Osteocyte (in vitro differentiated cells): ENCODE measurements around the gene CACNG7. TPM values are rescaled to one million over a fixed set of nuclear protein-coding genes. Genes with fewer than 3 reads are reported as not detected.
A peak's percentile ranks its signal among the peaks of the same experiment; 100 is the strongest.

Experiments
- DNase-seq: peaks from one replicate; pipeline ENCODE4 v3.0.0; 2021; ENCODE audit warnings: mixed read lengths; ENCODE audit not compliant: unreplicated experiment; ENCODE audit errors: extremely low spot score
- H3K27ac Mint-ChIP-seq: one replicate; pipeline ENCODE4 v1.8.0; 2021; ENCODE audit warnings: mild to moderate bottlenecking, mixed read lengths; ENCODE audit not compliant: unreplicated experiment
- H3K27me3 Mint-ChIP-seq: one replicate; pipeline ENCODE4 v1.8.0; 2021; ENCODE audit warnings: mixed read lengths; ENCODE audit not compliant: unreplicated experiment
- H3K36me3 Mint-ChIP-seq: one replicate; pipeline ENCODE4 v1.8.0; 2021; ENCODE audit warnings: mixed read lengths; ENCODE audit not compliant: unreplicated experiment
- H3K4me1 Mint-ChIP-seq: one replicate; pipeline ENCODE4 v1.8.0; 2021; ENCODE audit warnings: mixed read lengths; ENCODE audit not compliant: unreplicated experiment
- H3K4me3 Mint-ChIP-seq: one replicate; pipeline ENCODE4 v1.8.0; 2021; ENCODE audit warnings: mild to moderate bottlenecking, moderate library complexity, mixed read lengths; ENCODE audit not compliant: unreplicated experiment
- H3K9me3 Mint-ChIP-seq: one replicate; pipeline ENCODE4 v1.8.0; 2021; ENCODE audit warnings: mixed read lengths; ENCODE audit not compliant: unreplicated experiment
- total RNA-seq: library from RNA; stranded (reverse); gene quantifications from 2 replicates; pipeline ENCODE4 v1.2.1, GENCODE V29; 2021
- TF ChIP-seq, protein P1 (sequence below): fragments of 200-600 bp; sonication (generic); IDR thresholded peaks from 2 replicates; pipeline ENCODE4 v1.5.0; 2021; ENCODE audit warnings: antibody characterized with exemption, mild to moderate bottlenecking, moderate library complexity

The CACNG7 gene
- total RNA-seq, 1 donor from 2014 or later: not detected

DNA sequence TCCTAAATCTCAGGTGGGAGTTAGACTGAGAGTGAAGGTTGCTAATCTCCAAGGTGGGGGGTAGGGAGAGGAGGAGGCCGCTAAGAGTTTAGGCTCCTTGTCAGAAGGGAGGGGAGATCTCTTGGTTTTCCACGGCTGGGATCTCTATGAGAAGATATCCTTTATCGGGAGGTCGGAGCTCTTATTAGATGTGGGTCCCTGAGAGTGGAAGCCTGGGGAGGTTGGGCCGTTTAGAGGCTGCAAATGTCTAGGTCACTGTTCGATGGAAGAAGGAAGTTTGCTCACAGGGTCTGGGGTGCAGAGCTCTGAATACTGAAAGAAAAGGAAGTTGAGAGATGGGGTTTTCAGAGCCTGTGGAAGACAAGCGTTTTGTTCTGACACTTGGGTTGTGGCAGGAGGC is 37.6 kb upstream of the CACNG7 start:
- no peak for DNase-seq
- peak overlapping the region; percentile 28 for H3K4me3 Mint-ChIP-seq
- H3K4me1 Mint-ChIP-seq: peaks cover 26% of the 10 kb centered on the region
- peaks cover 37% of the 10 kb centered on the region for H3K36me3 Mint-ChIP-seq
- H3K27ac Mint-ChIP-seq: peak overlapping the region; percentile 62
- H3K9me3 Mint-ChIP-seq: no peaks in the 10 kb centered on the region
- no peaks in the 10 kb centered on the region for H3K27me3 Mint-ChIP-seq
- TF ChIP-seq, protein P1, sequence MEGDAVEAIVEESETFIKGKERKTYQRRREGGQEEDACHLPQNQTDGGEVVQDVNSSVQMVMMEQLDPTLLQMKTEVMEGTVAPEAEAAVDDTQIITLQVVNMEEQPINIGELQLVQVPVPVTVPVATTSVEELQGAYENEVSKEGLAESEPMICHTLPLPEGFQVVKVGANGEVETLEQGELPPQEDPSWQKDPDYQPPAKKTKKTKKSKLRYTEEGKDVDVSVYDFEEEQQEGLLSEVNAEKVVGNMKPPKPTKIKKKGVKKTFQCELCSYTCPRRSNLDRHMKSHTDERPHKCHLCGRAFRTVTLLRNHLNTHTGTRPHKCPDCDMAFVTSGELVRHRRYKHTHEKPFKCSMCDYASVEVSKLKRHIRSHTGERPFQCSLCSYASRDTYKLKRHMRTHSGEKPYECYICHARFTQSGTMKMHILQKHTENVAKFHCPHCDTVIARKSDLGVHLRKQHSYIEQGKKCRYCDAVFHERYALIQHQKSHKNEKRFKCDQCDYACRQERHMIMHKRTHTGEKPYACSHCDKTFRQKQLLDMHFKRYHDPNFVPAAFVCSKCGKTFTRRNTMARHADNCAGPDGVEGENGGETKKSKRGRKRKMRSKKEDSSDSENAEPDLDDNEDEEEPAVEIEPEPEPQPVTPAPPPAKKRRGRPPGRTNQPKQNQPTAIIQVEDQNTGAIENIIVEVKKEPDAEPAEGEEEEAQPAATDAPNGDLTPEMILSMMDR: no peak

DNA sequence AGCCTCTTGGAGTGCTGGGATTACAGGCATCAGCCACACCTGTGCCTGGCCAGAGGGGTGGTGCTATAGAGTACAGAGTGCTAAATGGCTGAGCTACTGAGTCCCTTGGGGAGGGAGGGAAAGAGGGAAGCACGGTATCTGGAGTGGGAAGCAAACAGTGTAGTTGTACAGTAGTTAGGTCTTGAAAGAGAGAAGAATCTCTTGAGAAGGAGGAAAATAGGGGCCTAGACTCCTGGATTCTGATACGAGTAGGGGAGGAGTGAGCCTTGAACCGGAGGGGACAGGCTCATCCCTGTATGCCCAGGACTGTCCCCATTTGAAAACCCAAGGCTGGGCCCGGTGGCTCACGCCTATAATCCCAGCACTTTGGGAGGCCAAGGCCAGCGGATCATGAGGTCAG is 36.3 kb upstream of the CACNG7 start:
- TF ChIP-seq, protein P1: no peak
- DNase-seq: no peak
- no peaks in the 10 kb centered on the region for H3K9me3 Mint-ChIP-seq
- H3K27ac Mint-ChIP-seq: no peak overlapping the region
- no peak overlapping the region for H3K4me3 Mint-ChIP-seq
- H3K36me3 Mint-ChIP-seq: peaks cover 39% of the 10 kb centered on the region
- H3K27me3 Mint-ChIP-seq: no peaks in the 10 kb centered on the region
- H3K4me1 Mint-ChIP-seq: peaks cover 17% of the 10 kb centered on the region

DNA sequence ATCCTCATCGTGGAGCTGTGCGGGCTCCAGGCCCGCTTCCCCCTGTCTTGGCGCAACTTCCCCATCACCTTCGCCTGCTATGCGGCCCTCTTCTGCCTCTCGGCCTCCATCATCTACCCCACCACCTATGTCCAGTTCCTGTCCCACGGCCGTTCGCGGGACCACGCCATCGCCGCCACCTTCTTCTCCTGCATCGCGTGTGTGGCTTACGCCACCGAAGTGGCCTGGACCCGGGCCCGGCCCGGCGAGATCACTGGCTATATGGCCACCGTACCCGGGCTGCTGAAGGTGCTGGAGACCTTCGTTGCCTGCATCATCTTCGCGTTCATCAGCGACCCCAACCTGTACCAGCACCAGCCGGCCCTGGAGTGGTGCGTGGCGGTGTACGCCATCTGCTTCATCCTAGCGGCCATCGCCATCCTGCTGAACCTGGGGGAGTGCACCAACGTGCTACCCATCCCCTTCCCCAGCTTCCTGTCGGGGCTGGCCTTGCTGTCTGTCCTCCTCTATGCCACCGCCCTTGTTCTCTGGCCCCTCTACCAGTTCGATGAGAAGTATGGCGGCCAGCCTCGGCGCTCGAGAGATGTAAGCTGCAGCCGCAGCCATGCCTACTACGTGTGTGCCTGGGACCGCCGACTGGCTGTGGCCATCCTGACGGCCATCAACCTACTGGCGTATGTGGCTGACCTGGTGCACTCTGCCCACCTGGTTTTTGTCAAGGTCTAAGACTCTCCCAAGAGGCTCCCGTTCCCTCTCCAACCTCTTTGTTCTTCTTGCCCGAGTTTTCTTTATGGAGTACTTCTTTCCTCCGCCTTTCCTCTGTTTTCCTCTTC is 35.1 kb upstream of the CACNG7 start:
- H3K4me1 Mint-ChIP-seq: peaks cover 22% of the 10 kb centered on the region
- TF ChIP-seq, protein P1: no peak
- peaks cover 38% of the 10 kb centered on the region for H3K36me3 Mint-ChIP-seq
- no peak overlapping the region for H3K4me3 Mint-ChIP-seq
- H3K27me3 Mint-ChIP-seq: no peaks in the 10 kb centered on the region
- no peak for DNase-seq
- peak overlapping the region; percentile 35 for H3K27ac Mint-ChIP-seq
- H3K9me3 Mint-ChIP-seq: no peaks in the 10 kb centered on the region

DNA sequence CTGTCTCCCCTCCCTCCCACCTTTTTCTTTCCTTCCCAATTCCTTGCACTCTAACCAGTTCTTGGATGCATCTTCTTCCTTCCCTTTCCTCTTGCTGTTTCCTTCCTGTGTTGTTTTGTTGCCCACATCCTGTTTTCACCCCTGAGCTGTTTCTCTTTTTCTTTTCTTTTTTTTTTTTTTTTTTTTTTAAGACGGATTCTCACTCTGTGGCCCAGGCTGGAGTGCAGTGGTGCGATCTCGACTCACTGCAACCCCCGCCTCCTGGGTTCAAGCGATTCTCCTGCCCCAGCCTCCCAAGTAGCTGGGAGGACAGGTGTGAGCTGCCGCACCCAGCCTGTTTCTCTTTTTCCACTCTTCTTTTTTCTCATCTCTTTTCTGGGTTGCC is 34.5 kb upstream of the CACNG7 start:
- H3K27ac Mint-ChIP-seq: peak overlapping the region; percentile 71
- peaks cover 22% of the 10 kb centered on the region for H3K4me1 Mint-ChIP-seq
- H3K36me3 Mint-ChIP-seq: peaks cover 38% of the 10 kb centered on the region
- TF ChIP-seq, protein P1: no peak
- no peak overlapping the region for H3K4me3 Mint-ChIP-seq
- H3K9me3 Mint-ChIP-seq: no peaks in the 10 kb centered on the region
- DNase-seq: no peak
- H3K27me3 Mint-ChIP-seq: no peaks in the 10 kb centered on the region

DNA sequence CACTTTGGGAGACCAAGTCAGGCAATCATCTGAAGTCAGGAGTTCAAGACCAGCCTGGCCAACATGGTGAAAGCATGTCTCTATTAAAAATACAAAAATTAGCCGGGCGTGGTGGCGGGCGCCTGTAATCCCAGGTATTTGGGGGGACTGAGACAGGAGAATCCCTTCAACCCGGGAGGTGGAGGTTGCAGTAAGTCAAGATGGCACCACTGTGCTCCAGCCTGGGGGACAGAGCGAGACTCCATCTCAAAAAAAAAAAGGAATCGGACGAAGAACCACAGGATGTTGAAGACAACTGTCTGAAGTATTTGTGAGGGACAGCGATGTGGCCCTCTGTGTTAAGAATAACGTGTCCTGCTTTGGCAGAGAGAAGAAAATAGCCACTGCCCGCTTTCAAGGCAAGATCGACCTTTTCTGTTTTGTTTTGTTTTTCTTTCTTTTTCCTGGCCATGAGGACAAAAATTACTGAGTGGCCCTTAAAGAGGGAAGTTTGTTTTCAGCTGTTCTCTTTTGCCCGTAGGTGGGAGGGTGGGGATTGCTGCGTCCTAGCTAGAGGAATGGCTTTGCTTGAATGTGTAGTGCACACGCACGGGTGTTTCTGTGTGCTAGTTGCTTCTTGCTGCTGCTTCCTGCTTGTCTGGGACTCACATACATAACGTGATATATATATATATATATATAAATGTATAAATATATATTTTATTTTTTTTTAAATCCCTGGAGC is 33.3 kb upstream of the CACNG7 start:
- no peak overlapping the region for H3K4me3 Mint-ChIP-seq
- H3K27me3 Mint-ChIP-seq: no peaks in the 10 kb centered on the region
- peaks cover 38% of the 10 kb centered on the region for H3K36me3 Mint-ChIP-seq
- H3K4me1 Mint-ChIP-seq: peaks cover 17% of the 10 kb centered on the region
- TF ChIP-seq, protein P1: no peak
- peak overlapping the region; percentile 41 for H3K27ac Mint-ChIP-seq
- no peak for DNase-seq
- no peaks in the 10 kb centered on the region for H3K9me3 Mint-ChIP-seq
